Gastroesophageal sphincter (tissue), 4 donors: ENCODE results near the gene C12orf56. TPM values are rescaled to one million over a fixed set of nuclear protein-coding genes. Genes with fewer than 3 reads are reported as not detected.

Experiments used
- ATAC-seq: fragments of 150-250 bp; one replicate; pipeline ENCODE4 v1.9.1; 2016; ENCODE audit warnings: mild to moderate bottlenecking, moderate library complexity
- H3K27ac ChIP-seq, 4 donors: fragments of 200-600 bp; sonication (generic) in 3 of 4; 1 replicate in 3 of 4; 2 replicates in 1 of 4; pipeline ENCODE4 v1.5.1; 2016 to 2019
- H3K27me3 ChIP-seq: fragments of 200-600 bp; sonication (generic); one replicate; pipeline ENCODE4 v1.5.1; 2019
- H3K36me3 ChIP-seq, 2 donors: fragments of 200-600 bp; sonication (generic); one replicate each; pipeline ENCODE4 v1.5.1; 2019; ENCODE audit warnings: control low read depth in 1 of 2
- H3K4me1 ChIP-seq, 3 donors: fragments of 200-600 bp; sonication (generic); 1 replicate in 2 of 3; 2 replicates in 1 of 3; pipeline ENCODE4 v1.5.1; 2016 to 2019; ENCODE audit warnings: control low read depth in 2 of 3
- H3K4me3 ChIP-seq, 2 donors: fragments of 200-600 bp; sonication (generic); one replicate each; pipeline ENCODE4 v1.5.1; 2019; ENCODE audit warnings: mild to moderate bottlenecking in 1 of 2, moderate library complexity in 1 of 2
- H3K9me3 ChIP-seq, 3 donors: fragments of 200-600 bp; sonication (generic); one replicate each; pipeline ENCODE4 v1.5.1; 2017 to 2019; ENCODE audit warnings: control low read depth in 2 of 3
- CTCF ChIP-seq, 4 experiments: fragments of 200-600 bp in 2 of 4; fragments of 450-650 bp in 2 of 4; sonication (generic) in 1 of 4; IDR thresholded peaks; one replicate each; pipeline ENCODE4 v1.5.1; 2017 to 2019; ENCODE audit warnings: antibody characterized with exemption in 4 of 4, mild to moderate bottlenecking in 2 of 4, moderate library complexity in 2 of 4
- EP300 ChIP-seq: sonication (generic); formaldehyde crosslinking; IDR thresholded peaks from one replicate; pipeline ENCODE4 v1.6.1; 2017; ENCODE audit warnings: antibody characterized with exemption, mild to moderate bottlenecking
- POLR2A ChIP-seq, 2 donors: fragments of 450-650 bp; IDR thresholded peaks; one replicate each; pipeline ENCODE4 v1.6.1; 2017; ENCODE audit warnings: antibody characterized with exemption in 2 of 2, mild to moderate bottlenecking in 2 of 2, moderate library complexity in 1 of 2
- POLR2AphosphoS5 ChIP-seq: sonication (generic); formaldehyde crosslinking; IDR thresholded peaks from one replicate; pipeline ENCODE4 v1.6.1; 2017; ENCODE audit warnings: antibody characterized with exemption
- WGBS, 2 donors: methylation state at CpG; one replicate each; pipeline ENCODE4 v1.1.5; 2018; ENCODE audit warnings: low coverage in 1 of 2; 5-methylcytosine and 5-hydroxymethylcytosine counted together
- total RNA-seq, 4 donors: library from RNA; depleted of rRNA; stranded (reverse); fragments of >200 nt; gene quantifications; one replicate each; pipeline ENCODE4 v1.1.0, GENCODE V29; 2016

Gene C12orf56
- total RNA-seq, 4 donors from 2014 or later, result not detected

GRCh38 chr12:64252681-64253080 is 137.9 kb downstream of the C12orf56 start:
- no peaks in the 10 kb centered on the region for H3K27me3 ChIP-seq
- H3K27ac ChIP-seq, result peak overlapping the region in 3 of 4 donors; percentile 23 to 61 (median 60)
- no peaks in the 10 kb centered on the region for H3K9me3 ChIP-seq
- peak; percentile 89 for ATAC-seq
- no peaks in the 10 kb centered on the region for H3K36me3 ChIP-seq
- H3K4me1 ChIP-seq, result no peaks in the 10 kb centered on the region
- TF ChIP-seq POLR2AphosphoS5 (peak; percentile 75), EP300 (no peak)
- H3K4me3 ChIP-seq, result no peak overlapping the region
- 44 to 75% methylated on average over 3 of the region's 3 CpGs for WGBS, 2 donors

- Histone ChIP-seq H3K4me3 (no peak overlapping the region), H3K27ac (no peak overlapping the region), H3K27me3 (no peaks in the 10 kb centered on the region), H3K9me3 (no peaks in the 10 kb centered on the region), H3K4me1 (no peaks in the 10 kb centered on the region), H3K36me3 (no peaks in the 10 kb centered on the region)
- no peak for ATAC-seq
- 44% methylated on average over 4 of the region's 4 CpGs; no CpG with 5 or more reads in 1 of the 2 donors for WGBS, 2 donors
- TF ChIP-seq POLR2A (IDR thresholded peaks at IDR 0.05), result no peak
- no peak for TF ChIP-seq EP300
- no peak for TF ChIP-seq POLR2AphosphoS5
- no peak for TF ChIP-seq CTCF (IDR thresholded peaks at IDR 0.05)
Observed at GRCh38 chr12:64243809-64244208, 146.7 kb downstream of the C12orf56 start.

GRCh38 chr12:64240781-64241180 is 149.8 kb downstream of the C12orf56 start:
- H3K27me3 ChIP-seq, result no peaks in the 10 kb centered on the region
- no peaks in the 10 kb centered on the region for H3K9me3 ChIP-seq
- no peak for ATAC-seq
- no peaks in the 10 kb centered on the region for H3K4me1 ChIP-seq
- H3K4me3 ChIP-seq, result no peak overlapping the region
- no peaks in the 10 kb centered on the region for H3K36me3 ChIP-seq
- 63% methylated on average over 3 of the region's 3 CpGs; no CpG with 5 or more reads in 1 of the 2 donors for WGBS, 2 donors
- TF ChIP-seq CTCF (IDR thresholded peaks at IDR 0.05), result no peak
- TF ChIP-seq POLR2A (IDR thresholded peaks at IDR 0.05), result no peak
- TF ChIP-seq POLR2AphosphoS5, result no peak
- no peak for TF ChIP-seq EP300
- no peak overlapping the region for H3K27ac ChIP-seq

- H3K9me3 ChIP-seq, result no peaks in the 10 kb centered on the region
- H3K4me3 ChIP-seq, result no peak overlapping the region
- no peaks in the 10 kb centered on the region for H3K27me3 ChIP-seq
- no peaks in the 10 kb centered on the region for H3K4me1 ChIP-seq
- H3K27ac ChIP-seq, result no peak overlapping the region
- no peak for TF ChIP-seq POLR2A (IDR thresholded peaks at IDR 0.05)
- no peak for TF ChIP-seq POLR2AphosphoS5
- TF ChIP-seq CTCF (IDR thresholded peaks at IDR 0.05), result no peak
- no peak for TF ChIP-seq EP300
- H3K36me3 ChIP-seq, result no peaks in the 10 kb centered on the region
- no peak for ATAC-seq
Observed at GRCh38 chr12:64237382-64237781, 153.2 kb downstream of the C12orf56 start.

GRCh38 chr12:64236549-64236948 is 154.0 kb downstream of the C12orf56 start:
- Histone ChIP-seq H3K27ac (no peak overlapping the region), H3K9me3 (no peaks in the 10 kb centered on the region), H3K27me3 (no peaks in the 10 kb centered on the region), H3K4me3 (no peak overlapping the region), H3K36me3 (no peaks in the 10 kb centered on the region), H3K4me1 (no peaks in the 10 kb centered on the region)
- TF ChIP-seq POLR2AphosphoS5 (no peak), POLR2A (IDR thresholded peaks at IDR 0.05) (no peak), CTCF (IDR thresholded peaks at IDR 0.05) (no peak), EP300 (no peak)
- ATAC-seq, result no peak
